ENCODE results near the gene AKT3. TPM values are rescaled to one million over a fixed set of nuclear protein-coding genes. Genes with fewer than 3 reads are reported as not detected.
A peak's percentile ranks its signal among the peaks of the same experiment; 100 is the strongest.

AKT3 gene
- total and polyA plus RNA-seq, 11 donors: 3.2 to 27.9 (median 16.6) TPM

DNA sequence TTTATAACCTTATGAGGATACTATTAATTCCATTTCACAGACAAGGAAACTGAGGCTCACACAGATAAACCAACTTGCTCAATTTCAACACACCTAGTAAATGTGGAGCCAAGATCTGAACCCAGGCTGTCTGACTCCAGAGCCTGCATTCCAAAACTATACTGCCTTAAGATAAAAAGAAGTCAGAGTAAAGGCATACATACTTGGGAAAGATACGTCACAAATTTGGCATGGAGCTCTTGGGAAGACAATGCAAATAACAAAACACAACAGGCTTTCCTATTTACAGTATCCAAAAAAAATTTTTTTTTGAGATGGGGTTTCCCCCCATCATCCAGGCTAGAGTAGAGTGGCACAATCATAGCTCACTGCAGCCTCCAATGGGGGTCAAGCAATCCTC, 5.9 kb downstream of the AKT3 start:
- no peaks in the 10 kb centered on the region for H3K27me3 ChIP-seq
- H3K4me1 ChIP-seq: peaks cover 0 to 41% (median 6%) of the 10 kb centered on the region in 12 donors
- no peak for ATAC-seq
- TF ChIP-seq CTCF (IDR thresholded peaks at IDR 0.05): no peak
- TF ChIP-seq POLR2A (IDR thresholded peaks at IDR 0.05): no peak
- H3K9me3 ChIP-seq: no peaks in the 10 kb centered on the region
- intact Hi-C loops (cut with DNase I): loop anchor here in 1 of 10 donors (10.0 kb wide), 1 partner anchor 89 kb away; no protein-coding TSS in a partner anchor
- no peaks in the 10 kb centered on the region for H3K36me3 ChIP-seq
- H3K27ac ChIP-seq: peak overlapping the region in 1 of 12 donors; percentile 68
- DNase-seq: no peak
- WGBS, 4 donors: 84 to 90% (median 86%) methylated on average over 1 of the region's 1 CpG
- H3K4me3 ChIP-seq: no peak overlapping the region

DNA sequence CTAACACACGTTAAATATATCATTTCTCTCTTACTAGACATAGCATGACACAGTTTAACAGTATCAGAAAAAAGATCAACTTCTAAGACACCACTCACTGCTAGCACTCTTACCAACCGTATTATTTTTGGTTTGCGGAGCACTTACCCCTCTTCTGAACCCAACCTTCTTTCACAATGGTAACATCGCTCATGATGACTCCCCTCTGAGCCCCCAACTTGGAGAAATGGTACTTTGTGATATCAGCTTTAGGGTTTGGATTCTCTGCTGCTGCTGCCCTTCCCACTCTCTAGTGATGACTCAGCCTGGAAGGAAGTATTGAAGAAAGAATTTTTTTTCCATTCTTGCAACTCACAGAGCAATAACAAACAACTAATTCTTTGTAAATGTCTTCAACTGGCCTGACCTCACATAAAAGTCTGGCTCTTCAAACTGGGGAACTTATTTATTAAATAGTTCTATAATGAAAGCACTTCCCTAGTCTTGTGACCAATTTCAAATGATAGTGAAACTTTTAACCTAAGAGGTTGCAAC, 7.0 kb downstream of the AKT3 start:
- Histone ChIP-seq H3K36me3 (no peaks in the 10 kb centered on the region), H3K27ac (peak overlapping the region in 10 of 12 donors; percentile 2 to 68 (median 38)), H3K4me1 (peaks cover 0 to 30% (median 3%) of the 10 kb centered on the region in 12 donors), H3K4me3 (peak overlapping the region in 1 of 12 donors; percentile 8), H3K27me3 (no peaks in the 10 kb centered on the region), H3K9me3 (no peaks in the 10 kb centered on the region)
- intact Hi-C loops (cut with DNase I): loop anchor here in 1 of 10 donors (10.0 kb wide), 1 partner anchor 88 kb away; no protein-coding TSS in a partner anchor
- WGBS, 4 donors: 63 to 70% (median 68%) methylated on average over 4 of the region's 4 CpGs
- no peak for DNase-seq
- ATAC-seq: peak in 3 of 4 donors; percentile 58 to 79 (median 76)
- TF ChIP-seq CTCF (IDR thresholded peaks at IDR 0.05) (no peak), POLR2A (IDR thresholded peaks at IDR 0.05) (no peak)

- 81 to 90% (median 85%) methylated on average over 5 of the region's 5 CpGs for WGBS, 4 donors
- no peak for ATAC-seq
- intact Hi-C loops (cut with DNase I): loop anchor here in 1 of 10 donors (10.0 kb wide), 1 partner anchor 87 kb away; no protein-coding TSS in a partner anchor
- Histone ChIP-seq H3K27ac (peak overlapping the region in 2 of 12 donors; percentile 52), H3K27me3 (no peaks in the 10 kb centered on the region), H3K36me3 (no peaks in the 10 kb centered on the region), H3K4me1 (peaks cover 0 to 22% (median 3%) of the 10 kb centered on the region in 12 donors), H3K4me3 (no peak overlapping the region), H3K9me3 (peaks cover 0 to 7% (median 3%) of the 10 kb centered on the region in 12 donors)
- no peak for TF ChIP-seq POLR2A (IDR thresholded peaks at IDR 0.05)
- TF ChIP-seq CTCF (IDR thresholded peaks at IDR 0.05): no peak
- DNase-seq: no peak
These were observed 7.9 kb downstream of the AKT3 start for GRCh38 chr1:243842161-243842560.

DNA sequence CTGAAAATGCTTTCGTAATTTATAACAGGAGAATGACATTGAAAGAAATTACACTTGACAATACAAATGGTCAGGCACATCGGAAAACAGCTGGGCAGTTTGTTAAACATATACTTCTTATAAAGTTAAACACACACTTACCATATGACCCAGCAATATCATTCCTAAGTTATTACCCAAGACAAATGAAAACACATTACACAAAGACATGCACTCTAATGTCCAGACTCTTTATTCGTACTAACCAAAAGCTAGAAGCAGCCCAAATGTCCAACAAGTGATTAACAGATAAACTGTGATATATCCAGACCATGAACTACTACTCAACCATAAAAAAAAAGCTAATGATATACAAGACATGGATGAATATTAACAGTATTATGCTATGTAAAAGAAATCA, 8.5 kb downstream of the AKT3 start:
- ATAC-seq (no peak), DNase-seq (no peak)
- peaks cover 0 to 22% (median 3%) of the 10 kb centered on the region in 12 donors for H3K4me1 ChIP-seq
- H3K4me3 ChIP-seq: no peak overlapping the region
- peaks cover 0 to 13% (median 7%) of the 10 kb centered on the region in 12 donors for H3K9me3 ChIP-seq
- no peak for TF ChIP-seq POLR2A (IDR thresholded peaks at IDR 0.05)
- TF ChIP-seq CTCF (IDR thresholded peaks at IDR 0.05): no peak
- no peak overlapping the region for H3K27ac ChIP-seq
- WGBS, 4 donors: 86 to 92% (median 89%) methylated on average over 3 of the region's 3 CpGs
- intact Hi-C loops (cut with DNase I): loop anchor here in 1 of 10 donors (10.0 kb wide), 1 partner anchor 87 kb away; no protein-coding TSS in a partner anchor
- no peaks in the 10 kb centered on the region for H3K36me3 ChIP-seq
- H3K27me3 ChIP-seq: no peaks in the 10 kb centered on the region

Data from heart left ventricle (tissue), 16 donors.